ENCODE results near the gene MICAL2.

Gene MICAL2

DNA sequence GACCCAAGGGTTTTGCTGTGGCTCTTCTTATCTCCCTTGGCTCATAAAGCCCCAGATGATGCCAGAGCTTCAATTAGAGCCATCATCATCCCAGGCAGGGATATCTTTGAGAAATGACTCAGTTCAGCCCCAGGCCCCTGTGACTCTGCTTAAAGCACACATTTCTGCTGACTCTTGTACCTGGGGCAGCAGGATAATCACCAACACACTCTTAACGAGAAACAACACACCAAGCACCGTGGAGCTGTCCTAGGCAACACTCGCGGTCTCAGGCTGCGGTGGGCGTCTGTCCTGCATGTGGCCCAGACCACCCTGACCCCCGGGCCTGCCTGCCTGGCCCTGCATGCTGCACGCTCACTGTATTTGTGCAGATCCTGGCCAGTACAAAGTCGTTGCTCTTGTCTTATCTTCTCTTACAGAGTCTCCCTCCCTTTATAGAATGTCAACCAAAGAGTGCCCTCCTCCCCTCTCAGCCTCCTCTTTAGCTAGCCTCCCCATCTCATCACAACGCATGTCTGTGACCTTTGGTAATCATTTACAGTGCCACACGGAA lies 152.8 kb downstream of the MICAL2 start:
- TF ChIP-seq, protein P1, sequence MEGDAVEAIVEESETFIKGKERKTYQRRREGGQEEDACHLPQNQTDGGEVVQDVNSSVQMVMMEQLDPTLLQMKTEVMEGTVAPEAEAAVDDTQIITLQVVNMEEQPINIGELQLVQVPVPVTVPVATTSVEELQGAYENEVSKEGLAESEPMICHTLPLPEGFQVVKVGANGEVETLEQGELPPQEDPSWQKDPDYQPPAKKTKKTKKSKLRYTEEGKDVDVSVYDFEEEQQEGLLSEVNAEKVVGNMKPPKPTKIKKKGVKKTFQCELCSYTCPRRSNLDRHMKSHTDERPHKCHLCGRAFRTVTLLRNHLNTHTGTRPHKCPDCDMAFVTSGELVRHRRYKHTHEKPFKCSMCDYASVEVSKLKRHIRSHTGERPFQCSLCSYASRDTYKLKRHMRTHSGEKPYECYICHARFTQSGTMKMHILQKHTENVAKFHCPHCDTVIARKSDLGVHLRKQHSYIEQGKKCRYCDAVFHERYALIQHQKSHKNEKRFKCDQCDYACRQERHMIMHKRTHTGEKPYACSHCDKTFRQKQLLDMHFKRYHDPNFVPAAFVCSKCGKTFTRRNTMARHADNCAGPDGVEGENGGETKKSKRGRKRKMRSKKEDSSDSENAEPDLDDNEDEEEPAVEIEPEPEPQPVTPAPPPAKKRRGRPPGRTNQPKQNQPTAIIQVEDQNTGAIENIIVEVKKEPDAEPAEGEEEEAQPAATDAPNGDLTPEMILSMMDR (conservative IDR thresholded peaks at IDR 0.05; ENCODE audit: low read depth, low read length): no peak
- H3K4me3 ChIP-seq (ENCODE audit: low read depth, low read length): no peak overlapping the region
- DNase-seq (ENCODE audit: low read depth): no peak

DNA sequence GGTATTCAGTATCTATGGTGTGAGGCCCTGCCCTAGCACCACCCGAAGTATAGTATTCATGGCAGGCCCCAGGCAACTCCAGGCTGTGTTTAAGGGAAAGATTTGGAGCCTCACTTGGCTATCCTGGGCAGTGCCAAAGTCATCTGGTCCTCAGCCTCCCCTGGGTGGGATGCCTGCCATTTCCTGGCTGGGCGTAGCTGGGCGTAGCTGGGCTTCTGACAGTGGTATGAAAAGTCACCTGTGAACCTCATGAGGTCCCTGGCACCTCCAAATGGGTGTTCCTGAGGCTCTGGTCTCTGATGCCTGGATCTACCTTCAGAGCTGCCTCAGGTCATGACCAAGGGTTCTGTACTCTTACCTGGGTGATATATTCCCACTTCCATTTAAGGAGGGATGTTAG lies 154.0 kb downstream of the MICAL2 start:
- no peak for DNase-seq (ENCODE audit: low read depth)
- TF ChIP-seq, protein P1 (conservative IDR thresholded peaks at IDR 0.05; ENCODE audit: low read depth, low read length): no peak
- H3K4me3 ChIP-seq (ENCODE audit: low read depth, low read length): no peak overlapping the region

DNA sequence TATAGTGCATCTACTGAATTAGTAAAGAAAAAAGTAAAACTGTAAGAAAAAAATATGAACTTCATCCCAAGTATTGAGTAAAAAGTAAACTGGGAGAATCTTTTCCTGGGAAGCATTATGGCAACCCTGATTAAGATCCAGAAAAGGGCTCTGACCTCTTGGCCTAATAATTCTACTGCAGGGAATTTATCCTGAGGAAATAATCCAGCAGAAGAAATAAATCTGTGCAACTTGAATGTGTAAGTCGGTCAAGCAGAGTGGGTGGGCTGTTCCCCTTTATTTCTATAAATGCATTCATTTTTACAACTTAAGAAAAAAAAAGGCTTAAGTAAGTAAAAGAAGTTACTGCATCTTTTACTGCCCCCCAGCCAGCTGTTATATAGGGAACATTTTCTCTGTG lies 155.7 kb downstream of the MICAL2 start:
- TF ChIP-seq, protein P1 (conservative IDR thresholded peaks at IDR 0.05; ENCODE audit: low read depth, low read length): no peak
- no peak overlapping the region for H3K4me3 ChIP-seq (ENCODE audit: low read depth, low read length)
- DNase-seq (ENCODE audit: low read depth): no peak

DNA sequence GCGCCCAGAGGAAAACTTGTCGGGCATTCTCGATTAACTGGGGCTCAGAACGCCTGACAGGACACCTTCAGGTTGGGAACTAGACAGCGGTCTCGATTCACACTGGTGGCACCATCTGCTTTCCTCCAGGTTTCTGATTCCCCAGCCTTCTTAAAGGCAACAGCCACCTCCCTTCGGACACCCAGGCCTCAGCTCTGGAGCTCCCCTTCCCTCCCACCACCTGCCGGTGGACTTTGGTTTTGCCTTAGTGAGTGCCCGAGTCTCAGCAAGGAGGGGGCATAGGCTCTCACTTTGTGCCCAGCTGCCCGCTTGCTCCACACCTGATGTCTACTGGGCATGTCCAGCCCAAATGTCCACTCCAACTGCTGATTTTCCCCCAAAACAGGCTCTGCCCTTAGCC lies 156.6 kb downstream of the MICAL2 start:
- H3K4me3 ChIP-seq (ENCODE audit: low read depth, low read length): no peak overlapping the region
- no peak for DNase-seq (ENCODE audit: low read depth)
- TF ChIP-seq, protein P1 (conservative IDR thresholded peaks at IDR 0.05; ENCODE audit: low read depth, low read length): no peak

DNA sequence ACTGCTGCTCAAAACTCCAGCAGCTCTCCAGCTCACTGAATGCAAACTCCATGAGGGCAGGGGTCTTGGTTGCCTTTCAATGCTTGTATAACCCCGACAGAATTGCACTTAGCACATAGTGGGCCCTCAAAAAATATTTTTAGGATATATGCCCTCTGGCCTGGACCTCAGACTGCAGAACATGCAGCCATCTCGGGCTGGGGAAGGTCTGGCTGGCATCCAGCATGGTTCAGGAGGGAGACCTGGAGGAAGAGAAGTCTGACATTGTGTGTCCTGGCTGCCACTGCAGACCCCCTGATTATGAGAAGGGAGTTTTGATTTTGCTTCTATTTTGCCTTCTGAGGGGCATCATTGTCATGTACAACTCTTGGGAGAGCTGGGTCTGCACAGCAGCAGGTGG lies 157.5 kb downstream of the MICAL2 start:
- TF ChIP-seq, protein P1 (conservative IDR thresholded peaks at IDR 0.05; ENCODE audit: low read depth, low read length): no peak
- no peak overlapping the region for H3K4me3 ChIP-seq (ENCODE audit: low read depth, low read length)
- no peak for DNase-seq (ENCODE audit: low read depth)

DNA sequence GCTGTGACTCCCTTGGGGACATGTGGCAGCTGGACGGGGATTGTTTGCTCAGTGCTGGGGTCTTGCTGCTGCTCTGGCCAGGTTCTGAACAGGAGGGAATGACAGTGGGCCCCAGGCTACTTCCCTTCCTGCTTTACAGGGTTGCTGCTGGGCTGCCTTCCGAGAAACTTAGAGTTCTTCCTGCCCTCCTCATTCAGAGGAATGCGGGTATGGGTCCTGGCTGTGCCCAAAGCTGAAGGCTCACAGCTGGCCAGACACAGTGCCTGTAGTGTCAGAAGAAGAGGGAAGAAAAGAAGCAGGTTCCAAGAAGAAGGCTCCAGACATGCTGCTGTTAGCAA lies 158.7 kb downstream of the MICAL2 start:
- no peak overlapping the region for H3K4me3 ChIP-seq (ENCODE audit: low read depth, low read length)
- TF ChIP-seq, protein P1 (conservative IDR thresholded peaks at IDR 0.05; ENCODE audit: low read depth, low read length): no peak
- peak; percentile 55 for DNase-seq (ENCODE audit: low read depth)

DNA sequence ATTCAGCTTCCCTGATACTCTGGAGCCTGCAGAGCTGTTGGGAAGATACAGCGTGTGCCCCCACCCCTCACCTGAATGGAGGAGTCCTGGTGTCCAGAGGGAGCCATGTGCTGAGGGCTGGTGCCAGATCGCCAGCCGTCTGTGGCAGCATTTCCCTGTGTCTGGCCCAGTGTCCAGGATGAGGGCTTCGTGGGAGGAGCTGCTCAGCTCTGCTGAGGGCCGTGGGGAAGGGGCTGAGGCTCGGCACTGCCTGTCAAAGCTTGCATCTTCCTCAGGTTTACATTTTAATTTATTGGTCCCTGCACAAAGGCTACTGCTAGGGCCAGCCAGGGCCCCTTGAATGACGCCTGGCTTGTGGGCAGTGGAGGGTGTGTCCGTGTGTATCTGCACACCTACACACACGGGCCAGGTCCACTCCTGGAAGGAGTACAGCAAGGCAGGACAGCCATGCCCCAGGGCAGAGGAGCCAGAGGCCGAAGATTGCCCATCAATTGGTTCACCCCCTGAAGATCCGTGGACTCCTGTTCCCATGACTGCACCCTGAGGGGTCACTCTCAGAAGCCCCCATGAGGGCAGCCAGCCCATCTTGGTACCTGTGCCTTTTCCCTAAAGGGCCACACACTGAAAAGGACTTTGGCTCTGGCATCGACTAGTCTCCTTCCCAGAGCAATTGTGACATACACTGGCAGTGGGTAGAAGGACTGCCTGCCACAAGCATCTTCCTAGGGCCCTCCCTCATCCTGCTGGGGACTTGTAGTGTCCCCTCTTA lies 159.2 kb downstream of the MICAL2 start:
- DNase-seq (ENCODE audit: low read depth): no peak
- H3K4me3 ChIP-seq (ENCODE audit: low read depth, low read length): no peak overlapping the region

More for the DNA sequence above, 159.2 kb downstream of the MICAL2 start:
- TF ChIP-seq, protein P1 (conservative IDR thresholded peaks at IDR 0.05; ENCODE audit: low read depth, low read length): no peak

Data from choroid plexus epithelial cell (primary cell).